GM18526 (cell line): ENCODE measurements around the gene GYPC.

Experiments used
- POLR2A ChIP-seq: IDR thresholded peaks from 3 replicates; pipeline ENCODE4 v1.6.1; 2011; ENCODE audit not compliant: insufficient read length; ENCODE audit errors: extremely low read depth

GYPC gene

DNA sequence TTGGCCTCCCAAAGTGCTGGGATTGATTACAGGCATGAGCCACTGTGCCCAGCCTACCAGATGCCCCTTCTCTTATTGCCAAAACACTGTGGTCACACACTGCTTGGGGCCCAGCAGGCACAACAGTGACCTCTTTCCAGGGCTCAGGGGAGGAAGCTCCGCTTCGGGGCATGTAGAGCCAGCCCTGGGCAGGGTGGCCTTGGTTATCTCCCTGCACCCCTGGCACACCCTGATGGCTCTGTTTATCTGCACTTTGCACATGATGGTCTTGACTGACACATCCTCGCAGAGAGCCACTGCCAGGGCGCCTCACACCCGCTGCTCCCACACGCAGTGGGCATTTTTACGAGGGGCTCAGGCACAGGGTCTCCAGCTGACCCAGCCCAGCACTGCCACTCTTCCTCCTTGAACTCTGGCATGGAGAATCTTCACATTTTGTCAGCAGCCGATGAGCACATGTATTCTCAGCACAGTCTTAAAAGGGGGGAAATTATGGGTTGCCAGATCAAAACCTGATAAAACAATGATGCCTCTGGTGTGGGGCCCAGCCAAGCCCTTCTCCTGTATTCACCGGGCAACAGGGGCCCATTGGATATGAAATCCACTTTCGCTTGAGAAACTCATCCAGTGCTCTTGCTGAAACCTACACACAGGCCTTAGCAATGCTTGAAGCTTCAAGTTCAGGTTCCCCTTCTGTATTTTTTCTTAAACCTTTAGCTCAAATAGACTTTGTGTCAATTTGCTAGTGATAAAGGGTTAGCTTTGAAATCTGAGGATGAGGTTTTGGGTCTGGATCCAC, 5.9 kb downstream of the GYPC start:
- TF ChIP-seq POLR2A, result no peak

DNA sequence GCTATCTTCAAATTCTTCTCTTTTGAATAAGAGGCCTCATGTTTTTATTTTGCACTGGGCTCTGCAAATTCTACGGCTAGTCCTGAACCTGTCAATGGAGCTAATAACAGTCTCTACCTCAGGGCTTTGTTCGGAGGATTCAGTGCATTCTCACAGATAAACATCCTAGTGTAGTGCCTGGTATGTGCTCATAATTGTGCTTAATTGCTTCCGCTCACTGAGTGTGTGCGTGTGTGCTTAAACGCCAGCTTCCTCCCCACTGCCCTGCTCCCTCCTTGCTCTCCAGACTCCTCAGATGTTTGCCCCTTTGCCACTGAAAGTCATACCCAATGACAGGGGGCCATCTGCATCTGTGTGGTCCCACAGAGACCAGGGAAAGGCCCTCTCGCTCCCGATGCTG, 6.7 kb downstream of the GYPC start:
- no peak for TF ChIP-seq POLR2A

DNA sequence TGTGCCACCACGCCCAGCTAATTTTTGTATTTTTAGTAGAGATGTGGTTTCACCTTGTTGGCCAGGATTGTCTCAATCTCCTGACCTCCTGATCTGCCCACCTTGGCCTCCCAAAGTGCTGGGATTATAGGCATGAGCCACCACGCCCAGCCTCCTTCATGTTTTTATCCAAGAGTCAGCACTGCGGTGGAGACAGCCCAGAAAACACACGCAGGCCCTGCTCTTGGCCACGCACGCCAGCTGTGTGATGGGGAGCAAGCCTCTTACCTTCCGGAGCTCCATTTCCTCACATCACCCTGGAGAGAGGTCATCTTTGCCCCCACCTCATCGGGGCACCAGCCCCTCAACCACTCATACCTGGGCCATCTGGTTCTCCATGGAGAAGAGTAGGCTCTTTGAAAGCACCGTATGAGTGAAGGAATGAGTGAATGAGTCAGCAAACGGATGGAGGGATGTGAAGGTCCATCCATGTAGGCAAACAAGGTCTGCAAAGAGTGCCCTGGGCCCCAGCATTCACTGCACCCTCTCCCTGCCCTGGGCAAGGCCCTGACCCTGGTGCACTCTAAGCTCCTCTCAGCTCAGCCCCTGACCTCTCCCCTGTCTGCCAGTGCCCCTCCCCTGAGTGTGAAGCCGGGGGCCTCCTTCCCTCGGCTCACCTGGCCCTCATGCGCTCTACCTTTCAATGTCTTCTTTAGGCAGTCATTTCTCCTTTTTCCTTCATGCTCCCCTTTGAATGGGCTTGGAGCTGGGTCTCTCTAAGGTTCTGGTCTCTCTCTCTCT, 7.4 kb downstream of the GYPC start:
- no peak for TF ChIP-seq POLR2A

DNA sequence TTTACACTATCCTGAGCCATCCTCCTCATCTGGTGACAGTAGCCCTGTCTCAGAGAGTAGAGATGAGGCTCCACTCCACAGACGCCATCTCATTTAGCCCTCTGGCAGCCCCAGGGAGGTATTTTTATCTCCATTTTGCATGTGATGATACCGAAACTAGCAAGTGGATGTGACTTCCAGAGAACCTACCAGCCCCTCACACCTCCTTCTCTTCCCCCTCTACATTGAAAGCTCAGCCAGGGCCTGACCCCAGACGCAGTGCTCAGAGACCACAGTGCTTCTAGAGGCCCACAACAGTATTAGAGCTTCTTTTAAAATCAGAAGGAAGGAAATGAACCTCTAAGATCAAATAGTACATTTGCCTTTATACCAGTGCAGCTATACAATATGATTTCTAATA, 8.3 kb downstream of the GYPC start:
- TF ChIP-seq POLR2A, result peak; percentile 34

- no peak for TF ChIP-seq POLR2A
Measured at GRCh38 chr2:126664639-126665038, 8.7 kb downstream of the GYPC start.

DNA sequence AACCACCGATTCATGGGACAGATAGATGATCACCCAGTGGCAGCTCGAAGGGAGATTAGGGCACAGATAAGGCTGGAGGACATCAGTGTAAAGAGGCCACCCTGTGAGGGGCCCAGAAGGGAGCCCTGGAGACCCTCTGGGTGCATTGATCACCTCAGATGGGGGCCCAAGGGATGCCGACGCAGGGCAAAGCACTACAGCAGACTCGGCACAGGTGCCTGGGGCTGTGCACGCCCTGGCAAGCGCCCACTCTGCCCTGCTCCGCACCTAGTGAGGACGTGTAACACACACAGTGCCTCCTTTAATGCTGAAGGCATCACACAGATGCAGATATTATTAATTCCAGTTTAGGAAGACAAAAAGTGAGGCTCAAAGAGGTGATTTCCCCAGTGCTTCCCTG, 9.5 kb downstream of the GYPC start:
- TF ChIP-seq POLR2A, result no peak

GRCh38 chr2:126668254-126668653, 12.3 kb downstream of the GYPC start:
- TF ChIP-seq POLR2A, result no peak

DNA sequence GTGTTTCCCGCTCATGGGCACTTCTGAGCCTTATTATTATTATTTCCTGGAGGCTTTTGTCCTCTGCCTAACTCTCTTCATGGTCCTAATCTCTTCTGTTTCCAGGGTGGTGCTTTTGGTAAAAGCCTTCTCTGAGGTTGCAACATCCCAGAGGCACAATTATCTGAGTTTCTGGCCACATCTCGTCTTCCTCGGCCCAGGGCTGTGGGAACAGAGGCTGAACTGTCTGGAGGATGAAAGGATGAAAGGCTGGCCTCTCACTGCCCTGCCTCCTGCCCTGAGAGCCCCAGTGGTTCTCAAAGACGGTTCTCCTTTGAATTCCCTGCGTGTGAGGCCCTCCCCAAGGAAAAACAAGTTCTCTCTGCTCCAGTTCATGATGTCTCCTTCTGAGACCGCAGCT, 13.8 kb downstream of the GYPC start:
- no peak for TF ChIP-seq POLR2A

DNA sequence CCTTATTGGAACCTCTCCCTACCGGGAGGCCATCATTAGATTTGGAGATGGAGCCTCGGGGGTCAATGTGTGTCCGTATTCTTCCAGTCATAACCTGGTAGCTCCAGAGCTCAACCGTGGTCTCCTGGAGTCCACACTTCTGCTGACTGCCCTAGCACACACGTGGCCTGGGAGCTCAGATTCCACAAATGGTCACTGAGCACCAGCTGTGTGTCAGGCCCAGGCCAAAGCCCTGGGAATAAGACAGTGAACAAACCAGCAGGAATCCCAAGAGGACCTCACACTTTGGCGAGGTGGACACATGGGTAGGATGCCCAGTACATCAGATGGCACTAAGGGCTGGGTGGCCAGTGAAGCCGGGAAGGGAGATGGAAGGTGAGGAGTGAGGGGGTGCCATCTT, 15.5 kb downstream of the GYPC start:
- TF ChIP-seq POLR2A, result no peak

GRCh38 chr2:126672980-126673605, 17.1 kb downstream of the GYPC start:
- no peak for TF ChIP-seq POLR2A

DNA sequence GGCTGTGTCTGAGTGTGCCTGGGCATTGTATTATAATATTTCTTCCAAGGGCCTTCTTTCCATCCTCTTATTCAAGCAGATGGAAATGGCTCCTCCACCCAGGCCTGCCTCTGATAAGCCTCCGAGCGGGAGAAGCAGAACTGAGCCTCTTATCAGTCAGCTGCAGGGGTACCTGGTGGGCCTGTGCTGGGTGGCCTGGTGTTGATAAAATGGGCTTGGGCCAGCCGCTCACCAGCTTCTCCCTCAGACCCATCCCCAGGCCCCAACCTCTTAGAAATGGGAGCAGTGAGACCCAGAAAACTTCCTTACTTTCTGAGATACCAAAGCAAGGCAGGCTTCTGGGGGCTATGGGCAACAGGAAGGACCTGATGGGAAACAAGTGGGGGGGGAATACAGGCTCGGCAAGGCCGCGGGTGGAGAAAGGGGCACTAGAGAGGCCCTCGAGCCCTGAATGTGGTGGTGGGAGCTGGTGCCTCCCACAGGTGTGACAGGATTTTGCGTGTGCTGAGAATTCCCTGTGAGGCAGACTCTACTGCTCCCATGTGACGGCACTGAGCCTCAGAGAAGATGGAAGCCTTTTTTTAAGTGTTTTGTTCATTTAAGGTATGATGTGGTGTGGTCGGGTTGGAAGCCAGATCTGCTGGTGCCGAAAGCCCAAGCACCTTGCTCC, 18.3 kb downstream of the GYPC start:
- no peak for TF ChIP-seq POLR2A

GRCh38 chr2:126675637-126676036, 19.7 kb downstream of the GYPC start:
- TF ChIP-seq POLR2A, result no peak

DNA sequence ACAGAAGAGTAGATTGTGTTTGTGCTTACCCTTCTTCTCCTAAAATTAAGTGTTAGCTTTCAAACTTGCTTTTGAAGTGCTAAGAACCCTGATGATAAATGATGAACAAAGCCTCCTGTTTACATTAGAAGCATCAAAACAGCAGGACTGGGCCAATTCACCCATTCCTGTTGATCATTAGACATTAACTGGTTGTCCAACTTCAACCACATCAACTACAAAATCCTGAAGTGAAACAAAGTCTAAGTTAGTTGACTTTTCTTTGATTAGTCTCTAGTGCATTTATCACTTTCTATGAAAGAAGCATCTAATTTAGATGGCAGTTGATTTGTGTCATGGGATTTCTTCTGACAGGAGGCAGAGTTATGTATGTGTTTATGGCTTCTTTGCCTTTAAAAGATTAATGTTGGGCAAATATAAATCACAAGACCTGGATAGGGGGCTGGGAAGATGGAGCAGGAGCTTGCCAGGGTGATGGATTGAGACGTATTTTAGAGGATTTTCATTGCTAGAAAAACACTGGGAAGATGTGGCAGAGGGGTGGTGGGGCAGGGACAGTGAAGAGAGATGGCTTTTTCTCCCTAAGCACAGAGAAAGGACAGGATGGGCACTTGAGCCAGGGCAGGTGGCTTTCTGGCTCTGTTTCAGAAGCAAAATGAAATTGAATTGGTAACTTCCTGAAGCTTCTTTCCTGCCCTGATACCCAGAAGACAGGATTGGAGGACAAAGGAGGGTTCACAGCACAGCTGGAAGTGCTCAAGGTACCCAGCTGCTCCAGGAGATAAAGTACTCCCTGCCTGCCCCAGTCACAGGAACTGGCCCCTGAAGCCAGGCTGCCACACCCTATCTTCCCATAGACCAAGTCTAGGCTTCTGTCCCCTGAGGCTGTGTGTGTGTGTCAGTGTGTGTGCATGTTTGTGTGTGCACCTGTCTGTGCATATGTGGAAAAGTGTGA, 20.5 kb downstream of the GYPC start:
- no peak for TF ChIP-seq POLR2A

- no peak for TF ChIP-seq POLR2A
Measured at GRCh38 chr2:126677176-126677538, 21.2 kb downstream of the GYPC start.

- no peak for TF ChIP-seq POLR2A
Measured at GRCh38 chr2:126678269-126679065, 22.5 kb downstream of the GYPC start.
